Aorta (tissue), 5 donors: Measurements from ENCODE around the gene KRT35. TPM values are rescaled to one million over a fixed set of nuclear protein-coding genes. Genes with fewer than 3 reads are reported as not detected.
"Not testable (repeated sequence)": the region's sequence is repeated elsewhere in the genome, so short reads cannot be mapped to it uniquely, and the experiment has no call there.

ENCODE experiments used
- ATAC-seq: fragments of 200-7000 bp; cut with Tn5 transposase; one replicate; pipeline ENCODE4 v1.9.1; 2022; ENCODE audit warnings: moderate library complexity; ENCODE audit not compliant: low FRiP score
- DNase-seq, 2 donors: peaks; one replicate each; pipeline ENCODE4 v3.0.0-alpha.2; 2020
- H3K27ac ChIP-seq, 2 donors: one replicate each; pipeline ENCODE4 v1.5.1; 2013; ENCODE audit warnings: low read length in 2 of 2, mild to moderate bottlenecking in 2 of 2, moderate library complexity in 2 of 2, control low read depth in 1 of 2, inconsistent platforms in 1 of 2, low read depth in 1 of 2
- H3K27me3 ChIP-seq, 2 donors: one replicate each; pipeline ENCODE4 v1.6.1; 2013; ENCODE audit warnings: control low read depth in 1 of 2, low read length in 1 of 2, mild to moderate bottlenecking in 1 of 2, moderate library complexity in 1 of 2; ENCODE audit not compliant: insufficient read depth in 2 of 2, control insufficient read depth in 1 of 2
- H3K36me3 ChIP-seq, 2 donors: one replicate each; pipeline ENCODE4 v1.6.1; 2013; ENCODE audit warnings: control low read depth in 1 of 2, low read length in 1 of 2, mild to moderate bottlenecking in 1 of 2; ENCODE audit not compliant: insufficient read depth in 2 of 2, control insufficient read depth in 1 of 2
- H3K4me1 ChIP-seq, 2 donors: one replicate each; pipeline ENCODE4 v1.6.1; 2013; ENCODE audit warnings: low read length in 2 of 2, control low read depth in 1 of 2, mild to moderate bottlenecking in 1 of 2, moderate library complexity in 1 of 2; ENCODE audit not compliant: insufficient read depth in 2 of 2, control insufficient read depth in 1 of 2
- H3K4me3 ChIP-seq, 2 donors: one replicate each; pipeline ENCODE4 v1.5.1; 2013; ENCODE audit warnings: low read length in 2 of 2, control low read depth in 1 of 2, mild to moderate bottlenecking in 1 of 2
- H3K9me3 ChIP-seq: one replicate; pipeline ENCODE4 v1.6.1; 2013; ENCODE audit warnings: mild to moderate bottlenecking, low read length; ENCODE audit not compliant: control insufficient read depth
- WGBS, 2 donors: extraction: QIAGEN DNeasy Blood & Tissue Kit; methylation state at CpG; one replicate each; pipeline ENCODE4 v1.1.7; 2013; 5-methylcytosine and 5-hydroxymethylcytosine counted together
- intact Hi-C, 2 donors: fragments of 100-400 bp; cut with DNase I; formaldehyde crosslinking; loops; one replicate each; pipeline versions ENCODE4 v1.14.2 to v1.15.0; 2022
- microRNA-seq, 2 donors: library from miRNA; unstranded; fragments of <30 nt; microRNA quantifications; one replicate each; pipeline ENCODE4 v1.2.0, GENCODE V29; 2020
- polyA plus RNA-seq, 2 donors: library from polyadenylated mRNA; stranded (reverse); fragments of 200-250 nt; gene quantifications; one replicate each; pipeline ENCODE4 v1.2.3, GENCODE V29; 2013
- total RNA-seq, 2 donors: library from RNA; stranded (reverse); fragmentation: NEBNext Ultra II Directional; extraction: Animal tissue kit (Norgen Biotek cat#: 25700); gene quantifications; one replicate each; pipeline ENCODE4 v1.2.1, GENCODE V29; 2021
- donor health status: healthy with polysubstance abuse.
- donor health status: Bipolar disorder and iron deficiency.
- donor health status: DM: no; HTN: no; CAD: no.
- donor health status: DM: no; HTN: no; CAD: no.
- donor health status: DM: yes; HTN: yes; CAD: no.

Gene KRT35
- total and polyA plus RNA-seq, 4 donors: not detected

DNA sequence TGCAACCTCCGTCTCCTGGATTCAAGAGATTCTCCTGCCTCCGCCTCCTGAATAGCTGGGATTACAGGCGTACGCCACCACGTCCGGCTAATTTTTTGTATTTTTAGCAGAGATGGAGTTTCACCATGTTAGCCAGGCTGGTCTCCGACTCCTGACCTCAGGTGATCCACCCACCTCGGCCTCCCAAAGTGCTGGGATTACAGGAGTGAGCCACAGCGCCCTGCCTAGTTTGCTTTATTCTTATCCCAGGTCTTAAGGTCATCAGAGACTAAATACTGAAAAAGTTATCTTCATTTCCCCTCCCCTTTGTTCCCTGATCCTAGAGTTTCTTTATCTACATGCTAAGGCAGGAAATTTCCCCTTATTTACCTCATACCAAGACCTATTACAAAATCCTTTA is 50.6 kb downstream of the KRT35 start:
- H3K27me3 ChIP-seq, H3K36me3 ChIP-seq, H3K4me1 ChIP-seq, intact Hi-C loops, H3K27ac ChIP-seq, H3K9me3 ChIP-seq, H3K4me3 ChIP-seq, ATAC-seq, DNase-seq: not testable (repeated sequence)
- WGBS, 2 donors: 87 to 88% methylated on average over 9 of the region's 9 CpGs

DNA sequence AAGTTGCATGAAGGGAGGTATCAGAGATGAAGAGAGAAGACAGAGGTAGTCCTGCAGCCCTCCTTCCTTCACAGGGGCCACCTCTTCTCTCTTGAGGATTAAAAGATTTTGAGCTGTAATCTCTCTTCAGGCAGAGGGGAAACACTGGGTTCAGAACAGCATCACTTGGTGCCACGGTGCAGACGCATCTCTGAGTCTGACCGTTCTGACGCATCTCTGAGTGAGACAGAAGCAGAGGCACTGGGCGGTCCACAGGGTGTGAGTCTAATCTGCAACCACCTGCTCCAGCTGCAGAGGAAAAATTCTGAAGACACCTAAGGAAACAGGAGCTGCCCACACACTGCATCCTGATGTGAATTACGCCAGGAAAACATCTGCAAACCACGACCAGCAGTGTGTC is 51.3 kb downstream of the KRT35 start:
- WGBS, 2 donors: 75% methylated on average over 7 of the region's 7 CpGs
- no peaks in the 10 kb centered on the region for H3K36me3 ChIP-seq
- DNase-seq: no peak

DNA sequence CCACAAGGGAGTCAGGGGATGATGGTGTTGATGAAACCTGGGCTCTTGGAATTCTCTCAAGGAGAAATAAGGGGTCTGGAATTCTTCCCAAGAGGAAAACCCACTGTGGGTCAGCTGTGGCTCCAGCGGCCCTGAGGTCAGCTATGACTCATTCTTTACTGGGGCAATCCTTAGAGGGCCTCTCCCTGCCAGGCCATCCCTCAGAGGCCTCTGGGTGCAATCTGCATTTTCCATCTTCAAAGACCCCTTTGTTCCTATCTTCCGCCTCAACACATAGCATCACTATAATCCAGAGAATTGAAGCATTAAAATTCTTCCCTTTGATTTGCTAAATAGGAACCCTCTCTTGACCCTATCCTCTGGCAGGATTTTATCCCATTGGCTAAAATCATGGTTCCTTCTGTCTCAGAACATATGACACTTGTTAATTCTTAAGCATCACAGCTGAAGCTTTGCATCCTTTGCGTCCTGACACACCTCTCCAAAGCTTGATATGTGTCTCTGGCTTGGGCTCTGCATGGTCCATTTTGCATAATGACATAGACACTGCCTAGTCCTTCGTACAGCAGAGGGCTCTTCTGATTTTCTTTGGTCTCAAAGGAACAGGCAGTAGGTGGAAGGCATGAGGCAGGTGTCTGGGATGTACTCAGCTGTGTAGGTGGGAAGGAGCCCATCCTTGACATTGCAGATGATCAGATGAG is 52.2 kb downstream of the KRT35 start:
- ATAC-seq (no peak), DNase-seq (no peak)
- Histone ChIP-seq H3K4me3 (no peak overlapping the region), H3K9me3 (no peaks in the 10 kb centered on the region), H3K4me1 (no peaks in the 10 kb centered on the region), H3K36me3 (no peaks in the 10 kb centered on the region), H3K27me3 (no peaks in the 10 kb centered on the region), H3K27ac (no peak overlapping the region)
- intact Hi-C loops: no loop called here
- WGBS, 2 donors: 60 to 61% methylated on average over 4 of the region's 4 CpGs

More for the DNA sequence above, 51.3 kb downstream of the KRT35 start:
- Histone ChIP-seq H3K27me3 (no peaks in the 10 kb centered on the region), H3K27ac (no peak overlapping the region), H3K4me3 (no peak overlapping the region), H3K4me1 (no peaks in the 10 kb centered on the region), H3K9me3 (no peaks in the 10 kb centered on the region)
- ATAC-seq: no peak
- intact Hi-C loops: no loop called here

Small RNA genes within 50 kb of the gene (microRNA-seq; reads per million reads assigned to microRNA genes)
- 0 reads per million in 2 donors for gene MIR6510

Other genes starting within 250 kb of the KRT35 start
- not detected for gene KRTAP9-3, start 248.7 kb downstream of the KRT35 start, total RNA-seq
- not detected for gene KRTAP9-3, start 248.7 kb downstream of the KRT35 start, polyA plus RNA-seq
- not detected for gene KRTAP9-8, start 243.2 kb downstream of the KRT35 start, total RNA-seq
- not detected for gene KRTAP9-8, start 243.2 kb downstream of the KRT35 start, polyA plus RNA-seq
- not detected for gene KRTAP9-4, start 231.5 kb downstream of the KRT35 start, total RNA-seq
- under 1 TPM in 1 of 2 donors, not detected in 1; 0.75 TPM for gene KRTAP9-4, start 231.5 kb downstream of the KRT35 start, polyA plus RNA-seq
- gene KRTAP9-9, start 225.8 kb downstream of the KRT35 start, total RNA-seq: not detected
- gene KRTAP9-9, start 225.8 kb downstream of the KRT35 start, polyA plus RNA-seq: not detected
- gene KRTAP9-6, start 215.8 kb downstream of the KRT35 start, total RNA-seq: not detected
- gene KRTAP9-6, start 215.8 kb downstream of the KRT35 start, polyA plus RNA-seq: not detected
- gene KRTAP9-7, start 205.5 kb downstream of the KRT35 start, total RNA-seq: not detected
- gene KRTAP9-7, start 205.5 kb downstream of the KRT35 start, polyA plus RNA-seq: not detected
- gene KRTAP29-1, start 178.3 kb downstream of the KRT35 start, total RNA-seq: not detected
- gene KRTAP29-1, start 178.3 kb downstream of the KRT35 start, polyA plus RNA-seq: not detected
- not detected for gene KRTAP16-1, start 171.8 kb downstream of the KRT35 start, total RNA-seq
- not detected for gene KRTAP16-1, start 171.8 kb downstream of the KRT35 start, polyA plus RNA-seq
- gene KRTAP17-1, start 165.4 kb downstream of the KRT35 start, total RNA-seq: not detected
- not detected for gene KRTAP17-1, start 165.4 kb downstream of the KRT35 start, polyA plus RNA-seq
- gene KRT33A, start 130.3 kb downstream of the KRT35 start, total RNA-seq: not detected
- not detected for gene KRT33A, start 130.3 kb downstream of the KRT35 start, polyA plus RNA-seq
- gene KRT33B, start 111.3 kb downstream of the KRT35 start, total RNA-seq: not detected
- gene KRT33B, start 111.3 kb downstream of the KRT35 start, polyA plus RNA-seq: not detected
- not detected for gene KRT34, start 98.8 kb downstream of the KRT35 start, total RNA-seq
- not detected for gene KRT34, start 98.8 kb downstream of the KRT35 start, polyA plus RNA-seq
- not detected for gene KRT31, start 83.5 kb downstream of the KRT35 start, total RNA-seq
- not detected for gene KRT31, start 83.5 kb downstream of the KRT35 start, polyA plus RNA-seq
- gene KRT37, start 56.6 kb downstream of the KRT35 start, total RNA-seq: not detected
- gene KRT37, start 56.6 kb downstream of the KRT35 start, polyA plus RNA-seq: not detected
- gene KRT38, start 40.2 kb downstream of the KRT35 start, total RNA-seq: not detected
- not detected for gene KRT38, start 40.2 kb downstream of the KRT35 start, polyA plus RNA-seq
- not detected for gene KRT32, start 13.8 kb downstream of the KRT35 start, total RNA-seq
- gene KRT32, start 13.8 kb downstream of the KRT35 start, polyA plus RNA-seq: not detected
- gene KRT36, start 8.8 kb upstream of the KRT35 start, total RNA-seq: not detected
- under 1 TPM in 1 of 2 donors, not detected in 1; 0.50 TPM for gene KRT36, start 8.8 kb upstream of the KRT35 start, polyA plus RNA-seq
- gene KRT13, start 24.5 kb upstream of the KRT35 start, total RNA-seq: not detected
- 10 to 100 TPM; 11.4 to 38.3 TPM for gene KRT13, start 24.5 kb upstream of the KRT35 start, polyA plus RNA-seq
- not detected for gene KRT15, start 37.7 kb upstream of the KRT35 start, total RNA-seq
- 1 to 10 TPM in 1 of 2 donors, under 1 TPM in 1; 0.56 to 1.9 TPM for gene KRT15, start 37.7 kb upstream of the KRT35 start, polyA plus RNA-seq
- 1 to 10 TPM; 1.3 to 5.7 TPM for gene KRT19, start 47.2 kb upstream of the KRT35 start, total RNA-seq
- gene KRT19, start 47.2 kb upstream of the KRT35 start, polyA plus RNA-seq: 100 to 1,000 TPM in 1 of 2 donors, 1 to 10 TPM in 1; 3.1 to 135 TPM
- gene KRT9, start 90.9 kb upstream of the KRT35 start, total RNA-seq: not detected
- gene KRT9, start 90.9 kb upstream of the KRT35 start, polyA plus RNA-seq: under 1 TPM in 1 of 2 donors, not detected in 1; 0.18 TPM
- gene KRT14, start 105.7 kb upstream of the KRT35 start, total RNA-seq: 1 to 10 TPM in 1 of 2 donors, under 1 TPM in 1; 0.30 to 1.2 TPM
- 10 to 100 TPM in 1 of 2 donors, 1 to 10 TPM in 1; 4.4 to 46.7 TPM for gene KRT14, start 105.7 kb upstream of the KRT35 start, polyA plus RNA-seq
- gene KRT16, start 131.6 kb upstream of the KRT35 start, total RNA-seq: under 1 TPM; 0.30 to 0.65 TPM
- gene KRT16, start 131.6 kb upstream of the KRT35 start, polyA plus RNA-seq: 10 to 100 TPM in 1 of 2 donors, 1 to 10 TPM in 1; 6.9 to 15.7 TPM
- gene KRT17, start 143.4 kb upstream of the KRT35 start, total RNA-seq: 1 to 10 TPM; 3.8 to 5.5 TPM
- 100 to 1,000 TPM in 1 of 2 donors, 10 to 100 TPM in 1; 33.2 to 126 TPM for gene KRT17, start 143.4 kb upstream of the KRT35 start, polyA plus RNA-seq
- gene EIF1, start 207.7 kb upstream of the KRT35 start, total RNA-seq: 100 to 1,000 TPM; 582 to 726 TPM
- 100 to 1,000 TPM; 372 to 801 TPM for gene EIF1, start 207.7 kb upstream of the KRT35 start, polyA plus RNA-seq
- gene GAST, start 231.2 kb upstream of the KRT35 start, total RNA-seq: not detected
- gene GAST, start 231.2 kb upstream of the KRT35 start, polyA plus RNA-seq: not detected